ENCODE results near the gene GPX5.
A peak's percentile ranks its signal among the peaks of the same experiment; 100 is the strongest.
"Not testable (repeated sequence)": the region's sequence is repeated elsewhere in the genome, so short reads cannot be mapped to it uniquely, and the experiment has no call there.

Gene GPX5

DNA sequence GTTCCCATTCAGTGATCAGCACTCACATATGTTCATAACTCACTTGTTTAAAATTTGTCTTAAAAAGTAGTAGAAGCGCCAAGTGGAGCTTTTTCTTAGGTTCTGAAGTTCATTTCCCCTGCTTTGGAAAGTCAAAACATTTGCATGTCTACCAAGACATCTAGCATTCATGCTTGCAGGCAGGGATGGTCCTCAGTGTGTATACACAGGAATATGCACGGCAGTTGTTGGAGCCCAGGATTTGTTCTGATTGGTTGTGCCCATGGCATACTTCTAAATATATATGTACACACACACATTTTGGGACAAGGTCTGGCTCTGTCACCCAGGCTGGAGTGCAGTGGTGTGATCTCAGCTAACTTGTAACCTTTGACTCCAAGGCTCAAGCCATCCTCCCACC, 7.7 kb upstream of the GPX5 start:
- FAIRE-seq = no peak

DNA sequence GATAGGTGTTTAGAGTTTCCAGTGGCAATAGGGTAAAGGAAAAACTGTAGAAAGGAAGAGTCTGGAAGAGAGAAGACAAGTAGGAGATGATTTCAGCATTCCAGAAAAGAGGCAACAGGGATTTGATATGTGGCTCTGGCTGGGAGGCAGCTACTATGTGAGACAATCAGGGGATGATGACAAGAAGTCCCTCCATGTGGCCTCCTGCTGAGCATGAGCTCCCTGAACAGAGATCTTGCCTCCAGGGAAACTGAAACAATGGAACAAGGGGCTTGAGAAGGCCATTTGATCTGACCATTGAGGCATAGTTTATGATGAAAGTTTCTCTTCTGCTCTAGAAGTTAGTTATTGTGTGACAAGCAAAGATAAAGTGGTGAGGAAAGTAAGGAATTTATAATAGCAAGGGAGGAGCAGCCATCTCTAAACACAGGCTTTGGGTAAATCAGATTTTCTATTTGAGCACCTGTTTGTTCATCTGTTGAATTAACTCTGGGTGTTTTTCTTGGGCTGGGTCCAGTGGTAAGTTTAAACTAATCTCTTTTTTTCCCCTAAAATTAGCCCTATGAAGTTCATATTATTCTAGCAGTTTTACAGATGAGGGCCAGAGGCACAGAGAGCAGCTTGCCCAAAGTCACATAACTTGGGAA, 3.0 kb upstream of the GPX5 start:
- no peak for FAIRE-seq

DNA sequence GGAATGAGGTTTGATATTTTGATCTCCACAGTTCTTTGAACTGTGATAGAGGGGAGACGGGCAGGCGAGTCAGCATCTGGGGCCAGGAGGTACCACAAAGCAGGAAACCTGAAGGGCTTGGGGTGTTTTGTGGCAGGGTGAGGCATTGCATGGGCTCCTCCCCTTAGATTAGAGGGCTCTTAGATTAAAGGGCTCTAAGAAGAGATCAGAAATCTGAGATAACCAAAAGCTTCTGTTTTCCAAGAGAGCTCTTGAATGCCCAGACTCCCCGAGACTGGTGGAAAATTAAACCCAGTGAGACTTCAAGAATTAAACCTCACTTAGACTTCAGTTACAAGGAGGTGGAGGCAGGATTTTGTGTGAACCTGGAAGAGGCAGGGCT, 2.4 kb upstream of the GPX5 start:
- no peak for FAIRE-seq

DNA sequence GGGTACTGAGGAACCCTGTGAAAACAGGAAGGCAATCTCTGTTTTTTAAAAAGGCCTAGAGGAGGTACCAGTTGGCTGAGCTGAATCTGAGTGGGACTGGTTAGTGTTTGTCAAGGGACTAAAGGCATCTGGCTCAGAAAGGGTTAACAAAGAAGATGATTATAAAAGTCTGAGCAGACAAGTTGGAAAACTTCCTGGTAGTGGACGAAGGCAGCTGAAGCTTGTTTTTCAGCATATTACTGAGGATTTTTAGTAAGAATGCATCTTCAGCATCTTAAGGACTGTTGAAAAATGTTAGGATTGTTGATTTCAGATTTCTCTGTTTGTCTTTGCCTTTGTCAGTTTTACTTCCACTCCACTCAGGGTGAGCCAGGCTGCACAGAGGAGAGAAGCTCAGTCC, 5.1 kb downstream of the GPX5 start:
- no peak for FAIRE-seq

DNA sequence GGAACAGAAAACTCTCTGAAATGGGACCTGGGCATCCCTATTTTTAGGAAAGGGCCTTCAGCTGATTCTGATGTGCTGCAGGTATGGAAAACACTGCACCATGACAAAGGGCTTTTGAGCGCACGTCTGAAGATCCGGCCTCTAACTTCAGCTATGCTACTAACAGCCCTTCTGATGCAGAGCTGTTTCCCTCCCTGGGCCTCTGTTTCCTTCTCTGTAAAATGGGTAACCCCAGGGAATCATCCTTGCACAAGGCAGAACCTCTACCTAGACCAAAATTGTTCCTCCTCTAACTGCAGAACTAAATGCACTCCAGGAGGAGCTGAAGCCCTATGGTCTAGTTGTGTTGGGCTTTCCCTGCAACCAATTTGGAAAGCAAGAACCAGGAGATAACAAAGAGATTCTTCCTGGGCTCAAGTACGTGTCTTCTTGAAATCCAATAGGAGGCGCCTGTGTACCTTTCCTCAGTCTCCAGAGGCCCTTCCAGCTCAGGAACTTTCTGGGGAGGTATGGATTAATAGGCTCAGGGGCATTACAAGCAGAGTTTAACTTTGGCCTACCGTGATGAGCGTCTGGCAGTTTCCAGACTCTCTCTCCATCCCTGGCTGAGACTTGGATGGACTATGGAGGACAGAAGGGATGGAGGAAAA, 5.9 kb downstream of the GPX5 start:
- no peak for FAIRE-seq

DNA sequence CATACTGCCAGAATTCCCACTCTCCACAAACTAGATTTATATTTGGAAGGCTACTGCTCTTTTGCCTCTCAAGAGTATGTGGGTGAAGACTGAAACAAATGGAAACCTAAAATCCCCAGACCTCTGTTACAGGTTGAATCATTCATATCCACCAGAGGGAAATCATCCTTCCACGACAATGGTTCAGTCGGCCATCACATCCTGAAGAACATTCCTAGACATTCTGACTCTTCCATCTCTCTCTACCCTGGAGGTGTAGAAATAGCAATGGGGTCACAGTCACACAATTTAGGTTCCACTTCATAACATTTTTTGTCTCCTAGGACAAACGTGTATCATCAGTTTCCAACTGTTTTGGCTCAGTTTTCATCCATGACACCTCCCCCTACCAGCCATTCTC, 8.6 kb downstream of the GPX5 start:
- FAIRE-seq = no peak

DNA sequence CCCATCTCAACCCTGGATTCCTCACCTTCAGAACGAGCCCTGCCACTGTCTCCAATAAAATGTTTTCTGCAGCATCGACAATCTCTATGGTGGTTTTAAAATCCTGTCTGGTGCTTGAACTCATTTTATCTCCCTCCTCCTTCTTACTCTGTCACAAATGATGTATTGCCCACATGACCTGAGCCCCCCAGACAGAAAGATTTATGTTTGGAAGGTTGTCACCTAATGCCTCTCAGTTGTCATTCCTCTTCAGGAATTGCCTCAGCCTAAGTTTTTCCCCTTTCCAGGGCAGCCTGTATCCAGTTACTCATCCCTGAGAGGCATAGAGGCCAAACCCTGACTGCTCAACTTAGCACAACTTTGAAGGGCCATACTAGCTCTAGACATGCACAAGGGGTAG, 9.2 kb downstream of the GPX5 start:
- FAIRE-seq = no peak

DNA sequence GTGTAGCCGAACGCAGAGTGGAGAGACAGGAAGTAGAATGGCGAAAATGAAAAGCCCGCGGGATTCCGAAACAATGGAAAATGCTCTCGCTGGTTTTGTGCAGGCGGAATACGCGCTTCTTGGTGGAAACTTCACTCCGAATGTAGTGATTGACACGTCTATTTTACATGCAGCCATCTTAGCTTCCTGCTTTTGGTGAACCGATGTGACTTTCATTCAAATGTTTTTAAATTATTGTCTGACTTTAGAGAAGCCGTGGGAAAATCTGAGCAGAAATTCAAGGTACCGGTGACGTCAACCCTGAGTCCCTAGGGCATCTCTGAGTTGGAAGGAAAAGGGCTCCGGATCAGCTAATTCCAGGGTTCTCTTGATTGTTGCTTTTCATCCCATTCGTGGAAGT, 11.4 kb downstream of the GPX5 start:
- no peak for FAIRE-seq

DNA sequence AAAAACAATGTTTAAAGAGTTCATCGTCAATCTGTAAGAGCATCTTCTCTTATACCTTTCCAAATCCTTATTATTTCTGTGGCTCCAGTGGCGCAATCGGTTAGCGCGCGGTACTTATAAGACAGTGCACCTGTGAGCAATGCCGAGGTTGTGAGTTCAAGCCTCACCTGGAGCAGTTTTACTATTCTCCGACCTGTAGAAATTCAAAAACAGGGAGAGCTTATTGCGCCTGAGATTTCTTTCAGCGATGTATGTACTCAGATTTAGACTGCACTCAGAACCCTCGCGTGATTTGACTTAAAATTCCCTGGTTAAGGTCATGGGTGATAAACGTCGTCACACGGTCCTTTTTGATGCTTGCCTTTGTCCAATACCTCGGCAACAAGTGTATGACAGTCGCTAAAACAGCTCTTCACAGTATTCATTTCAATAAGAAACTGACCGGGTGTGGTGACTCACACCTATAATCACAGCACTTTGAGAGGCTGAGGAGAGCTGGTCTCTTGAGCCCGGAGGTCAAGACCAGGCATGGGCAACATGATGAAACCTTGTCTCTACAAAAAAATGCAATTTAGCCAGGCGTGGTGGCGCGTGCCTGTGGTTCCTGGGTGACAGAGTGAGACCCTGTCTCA, 11.9 kb downstream of the GPX5 start:
- no peak for FAIRE-seq

DNA sequence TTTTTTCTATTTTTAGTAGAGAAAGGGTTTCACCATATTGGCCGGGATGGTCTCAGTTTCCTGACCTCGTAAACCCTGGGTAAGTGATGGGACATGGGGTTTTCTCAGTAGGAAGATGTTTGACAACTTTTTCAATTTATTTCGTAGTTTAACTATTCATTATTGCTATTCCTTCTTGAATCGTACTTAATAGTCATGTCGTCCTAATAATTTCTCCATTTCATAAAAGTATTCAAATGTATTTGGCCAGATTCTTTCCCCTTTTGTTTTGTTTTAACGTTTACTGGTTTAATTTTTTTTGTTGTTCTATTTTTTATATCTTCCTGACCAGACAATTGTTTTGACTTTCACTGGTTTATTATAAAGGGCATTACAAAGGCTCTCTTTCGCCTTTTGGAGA, 16.3 kb downstream of the GPX5 start:
- no peak for FAIRE-seq

DNA sequence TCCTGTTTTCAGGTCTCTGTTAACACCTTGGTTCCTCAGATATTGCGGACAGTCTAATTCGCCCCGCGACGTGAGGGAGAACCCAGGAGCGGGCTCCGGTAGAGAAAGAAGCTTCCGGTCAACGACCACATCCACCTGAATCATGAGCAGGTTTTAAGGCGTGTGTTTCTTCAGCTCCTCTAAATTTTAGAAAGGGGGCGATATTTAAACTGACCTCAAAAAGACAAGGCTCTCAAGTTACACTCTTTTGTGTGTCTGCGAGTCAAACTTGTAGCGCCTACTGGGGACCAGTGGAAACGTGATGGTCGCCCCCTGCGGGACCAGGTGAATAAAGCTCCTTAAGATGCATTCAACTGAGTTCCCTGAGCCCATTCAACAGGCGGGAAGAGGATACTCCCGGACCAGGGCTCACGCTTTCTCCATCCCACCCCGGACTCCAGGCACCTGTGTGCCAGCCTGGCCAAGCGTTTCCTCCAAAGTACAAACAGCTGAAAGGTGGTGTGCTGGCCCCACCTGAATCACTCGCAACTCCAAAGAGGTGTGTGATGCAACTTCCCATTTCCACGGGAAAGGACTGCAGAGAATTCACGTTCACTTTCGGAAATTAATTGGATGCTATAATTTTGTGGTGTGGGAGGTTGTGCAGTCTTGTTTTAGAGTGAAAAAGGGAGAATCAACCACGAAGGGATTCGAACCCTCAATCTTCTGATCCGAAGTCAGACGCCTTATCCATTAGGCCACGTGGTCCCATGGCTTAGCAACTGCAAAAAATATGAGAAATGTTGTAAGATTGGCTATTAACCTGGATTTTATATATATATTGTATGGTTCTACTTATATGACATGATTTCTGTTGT, 17.0 kb downstream of the GPX5 start:
- FAIRE-seq = peak; percentile 29

DNA sequence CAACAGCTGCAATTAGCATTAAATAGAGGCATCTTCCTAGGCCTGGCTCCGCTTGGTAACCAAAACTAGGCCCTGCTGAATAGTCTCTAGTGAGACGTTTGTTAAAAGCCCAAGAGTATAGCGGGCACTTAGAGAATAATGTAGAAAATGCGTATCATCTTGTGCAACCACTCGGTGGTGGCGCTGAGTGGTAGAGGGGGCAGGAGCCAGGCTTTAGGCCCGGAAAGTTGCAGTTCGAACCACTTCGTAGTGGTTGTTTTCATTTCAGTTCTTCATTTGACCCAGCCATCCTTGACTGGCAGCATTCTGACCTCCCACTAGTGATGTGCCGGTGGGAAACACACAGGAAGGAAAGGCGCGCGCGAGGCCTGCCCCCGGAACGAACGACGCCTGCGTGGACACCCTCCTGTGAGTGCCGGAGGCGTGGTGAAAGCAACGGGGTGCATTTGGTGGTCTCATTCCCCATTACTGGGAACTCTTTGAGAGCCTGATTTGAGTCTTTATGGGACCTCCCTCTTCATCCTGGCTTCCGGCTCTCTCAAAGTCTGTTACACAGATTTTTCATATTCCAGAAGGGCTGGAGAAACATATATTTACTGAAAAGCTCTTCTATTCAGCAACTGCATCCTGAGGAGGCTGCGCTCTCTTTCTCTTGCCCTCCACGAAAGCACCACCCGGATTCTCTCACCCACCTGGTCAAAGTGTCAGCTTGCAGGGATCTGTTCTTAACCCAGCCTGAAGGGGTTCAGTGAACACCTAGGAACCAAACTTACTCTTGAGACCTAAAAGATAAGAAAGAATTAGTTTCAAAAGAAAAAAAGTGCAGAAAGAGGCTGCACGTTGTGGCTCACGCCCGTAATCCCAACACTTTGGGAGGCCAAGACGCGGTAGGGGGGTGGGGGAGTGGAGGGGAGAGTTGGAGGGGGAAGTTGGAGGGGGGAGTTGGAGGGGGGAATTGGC, 18.2 kb downstream of the GPX5 start:
- no peak for FAIRE-seq

DNA sequence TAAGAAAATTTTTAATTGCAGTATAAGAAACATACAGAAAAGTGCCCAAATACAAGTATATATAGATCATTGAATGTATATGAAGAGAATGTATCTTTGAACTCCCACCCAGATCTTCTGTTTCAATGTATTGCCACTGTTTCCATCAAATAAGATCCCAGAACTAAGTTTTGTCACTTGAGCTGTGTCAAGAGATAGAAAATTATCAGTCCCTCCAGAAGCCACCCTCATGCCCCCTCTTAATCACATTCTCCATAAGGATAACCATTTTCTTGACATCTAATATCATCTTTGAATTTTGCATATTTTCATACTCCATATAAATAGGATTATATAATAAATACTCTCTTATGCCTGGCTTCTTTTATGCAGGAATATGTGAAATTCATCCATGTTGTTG, 20.3 kb downstream of the GPX5 start:
- no peak for FAIRE-seq

DNA sequence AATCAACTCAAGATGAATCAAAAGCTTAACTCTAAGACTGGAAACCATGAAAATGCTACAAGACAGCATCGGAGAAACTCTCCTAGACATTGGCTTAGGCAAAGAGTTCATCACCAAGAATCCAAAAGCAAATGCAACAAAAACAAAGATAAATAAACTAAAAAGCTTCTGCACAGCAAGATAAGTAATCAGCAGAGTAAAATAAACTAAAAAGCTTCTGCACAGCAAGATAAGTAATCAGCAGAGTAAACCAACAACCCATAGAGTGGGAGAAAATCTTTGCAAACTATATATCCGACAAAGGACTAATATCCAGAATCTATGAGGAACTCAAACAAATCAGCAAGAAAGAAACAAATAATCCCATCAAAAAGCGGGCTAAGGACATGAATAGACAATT, 21.3 kb downstream of the GPX5 start:
- not testable (repeated sequence) for FAIRE-seq

DNA sequence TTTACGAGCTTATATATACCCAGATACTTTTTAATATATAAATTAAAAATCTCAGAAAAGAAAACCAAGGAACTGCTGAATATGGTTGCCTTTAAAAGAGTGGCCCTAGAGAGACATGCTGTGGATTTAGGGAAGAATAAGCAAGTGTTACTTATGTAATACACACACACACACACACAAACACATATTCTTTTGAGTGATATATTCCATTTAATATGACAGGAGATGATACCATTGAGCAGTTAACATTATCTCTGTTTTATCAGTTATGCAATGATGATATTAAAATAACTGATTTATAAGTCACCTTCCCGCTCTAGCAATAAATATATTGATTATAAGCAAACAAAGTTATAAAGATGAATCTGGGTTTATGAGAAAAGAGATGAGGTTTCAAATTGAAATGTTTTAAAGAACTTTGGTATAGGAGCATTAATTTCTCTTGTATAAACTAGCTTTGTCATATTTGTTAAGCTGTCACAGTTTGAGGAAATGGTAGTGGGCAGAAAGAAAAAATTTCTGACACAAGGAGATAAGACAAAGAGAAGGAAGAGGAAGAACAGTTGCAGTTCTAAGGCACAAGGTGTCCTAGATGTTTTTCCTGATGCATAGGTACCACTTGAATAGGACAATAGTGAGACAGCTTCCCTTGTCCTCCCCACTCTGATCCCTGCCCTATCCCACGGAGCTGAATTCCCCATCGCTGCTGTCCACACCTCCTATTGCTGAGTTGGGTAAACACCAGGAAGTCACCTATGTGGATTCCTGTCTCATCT, 26.4 kb downstream of the GPX5 start:
- no peak for FAIRE-seq

DNA sequence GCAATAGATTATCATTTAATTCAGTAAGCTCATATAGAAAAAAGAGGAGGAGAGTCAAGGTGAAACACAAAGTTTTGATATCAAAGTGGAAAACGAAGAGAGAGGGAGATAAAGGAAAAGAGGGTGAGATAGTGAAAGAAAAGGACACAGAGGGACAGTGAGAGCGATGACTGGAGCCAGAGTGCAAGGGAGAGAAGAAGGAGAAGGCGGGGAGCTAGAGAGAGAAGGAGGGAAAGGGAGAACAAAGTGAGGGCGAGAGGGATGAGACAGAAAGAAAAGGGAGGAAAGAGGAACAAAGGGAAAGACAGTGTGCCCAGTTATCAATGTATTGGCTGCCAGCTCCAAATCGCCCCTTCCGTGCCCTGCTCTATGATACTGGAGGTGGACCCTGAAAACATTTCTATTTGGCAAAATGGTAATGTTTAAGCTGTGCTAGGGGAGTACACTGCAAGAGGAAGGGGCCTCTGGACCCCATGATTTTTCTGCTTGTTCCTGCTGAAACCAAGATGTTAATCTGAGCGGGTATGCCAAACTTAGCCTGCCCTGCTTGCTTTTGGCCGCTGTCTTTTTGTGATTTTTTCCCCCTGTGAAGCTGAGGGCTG, 27.8 kb downstream of the GPX5 start:
- no peak for FAIRE-seq

DNA sequence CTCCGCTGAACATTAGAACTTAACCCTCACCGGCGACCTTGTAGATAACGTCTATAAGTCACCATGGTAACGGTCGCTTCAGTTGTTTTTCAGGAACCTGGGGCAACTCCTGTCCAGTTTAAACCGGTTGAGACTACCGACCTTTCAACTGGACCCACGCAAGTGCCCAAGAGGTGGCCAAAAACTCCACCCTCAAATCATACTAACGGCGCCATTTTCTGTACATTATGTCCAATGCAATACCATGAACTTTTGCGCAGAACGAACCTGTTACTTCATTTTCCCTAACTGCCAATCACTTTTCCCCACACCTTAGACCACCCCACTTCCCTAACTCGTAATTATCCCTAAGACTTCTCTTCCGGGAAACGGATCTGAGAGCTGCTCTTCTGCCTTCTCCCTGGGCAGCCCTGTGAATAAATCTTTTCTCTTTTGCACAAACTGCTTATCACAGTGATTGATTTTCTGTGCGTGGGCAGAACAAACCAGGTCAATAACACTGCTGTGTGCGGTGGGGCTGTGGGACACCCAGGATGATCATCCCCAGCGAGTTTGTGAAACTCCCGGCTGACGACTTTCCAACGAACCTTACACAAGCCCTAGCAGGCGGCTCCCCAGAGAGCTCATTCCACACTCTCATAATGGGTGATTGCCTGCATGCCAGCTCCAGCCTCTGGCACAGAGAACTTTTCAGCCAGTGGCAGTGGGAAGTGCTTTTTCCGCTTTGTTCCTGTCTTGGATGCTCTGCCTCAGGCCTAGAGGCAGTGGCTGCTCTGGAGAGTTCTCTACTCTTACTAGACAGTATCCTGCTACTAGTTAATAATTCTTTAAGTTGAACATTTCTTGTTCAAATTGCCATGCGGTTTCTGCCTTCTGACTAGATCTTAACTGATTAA, 28.6 kb downstream of the GPX5 start:
- no peak for FAIRE-seq

DNA sequence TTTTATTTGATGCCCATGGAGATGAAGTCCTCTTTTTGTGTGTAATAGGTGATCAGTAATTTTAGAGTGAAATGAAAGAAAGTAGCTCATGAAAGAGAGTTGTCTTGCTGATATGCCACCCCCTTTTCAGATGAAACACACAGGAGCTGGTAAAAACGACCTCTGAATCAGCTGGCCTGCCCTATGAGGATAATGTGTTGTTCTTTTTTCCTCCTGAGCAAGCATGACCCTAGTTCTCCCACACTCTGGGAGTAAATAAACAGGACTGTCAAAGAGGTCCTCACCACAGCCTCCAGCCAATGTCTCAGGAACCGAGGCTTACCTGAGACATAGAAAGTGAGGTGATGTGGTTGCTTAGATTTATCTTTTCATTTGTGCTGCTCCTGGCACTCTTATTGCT, 29.5 kb downstream of the GPX5 start:
- FAIRE-seq = no peak

DNA sequence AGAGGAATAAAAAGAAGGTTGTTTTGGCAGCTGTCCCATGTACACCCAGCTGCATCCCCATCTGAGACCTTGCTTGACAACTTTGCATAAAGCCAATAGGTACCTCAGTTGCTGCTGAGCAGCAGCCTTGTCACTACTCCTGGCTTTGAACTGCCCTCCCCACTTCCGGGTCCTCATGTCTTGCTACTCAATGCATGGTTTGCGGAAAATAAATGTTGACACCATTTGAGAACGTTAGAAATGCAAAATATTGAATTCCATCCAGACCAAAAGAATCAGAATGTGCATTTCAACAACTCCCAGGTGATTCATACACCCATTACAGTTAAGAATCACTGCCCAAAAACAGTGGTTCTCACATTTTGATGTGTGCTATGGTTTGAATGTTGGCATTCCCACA, 32.9 kb downstream of the GPX5 start:
- no peak for FAIRE-seq

DNA sequence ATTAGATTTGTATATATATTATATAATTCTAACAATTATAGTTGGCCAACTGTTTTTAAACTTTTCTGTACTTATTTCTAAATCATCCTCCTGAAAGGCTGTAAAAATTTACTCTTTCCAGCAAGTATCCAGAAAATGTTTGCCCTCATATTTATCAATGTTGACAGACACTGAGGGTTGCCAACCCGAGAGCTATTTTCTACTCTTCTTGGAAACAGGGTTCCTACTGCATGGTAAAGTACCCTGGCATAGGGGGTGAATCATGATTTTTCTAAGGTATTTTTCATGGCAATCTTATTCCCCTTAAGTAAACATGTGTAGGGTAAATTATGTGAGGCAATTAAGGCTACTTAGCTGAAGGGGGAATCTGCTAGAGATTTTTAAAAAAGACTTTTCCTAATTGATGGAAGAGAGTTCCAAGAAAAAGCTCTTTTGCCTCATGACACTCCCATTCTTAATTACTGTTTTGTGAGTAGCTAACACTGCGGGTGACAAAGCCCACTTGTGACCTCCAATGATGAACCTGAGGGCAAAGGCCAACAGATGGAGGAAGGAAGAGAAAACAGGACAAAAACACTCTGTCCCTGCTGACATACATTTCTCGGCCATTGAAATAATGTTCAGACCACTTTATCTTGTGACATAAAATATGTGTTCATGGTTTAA, 37.9 kb downstream of the GPX5 start:
- no peak for FAIRE-seq

Measured in A204.1 (cell line).